Measurements from ENCODE around the gene COLQ. TPM values are rescaled to one million over a fixed set of nuclear protein-coding genes. Genes with fewer than 3 reads are reported as not detected.

Gene COLQ
- polyA plus RNA-seq, 12 donors, result 15.0 to 57.1 (median 29.3) TPM; not detected in 1

GRCh38 chr3:15522016-15522415 is 510 bp upstream of the COLQ start:
- no peak for DNase-seq

- no peak for DNase-seq
Measured at GRCh38 chr3:15520804-15521572, 518 bp downstream of the COLQ start.

- no peak for DNase-seq
Measured at GRCh38 chr3:15520185-15520584, 1.3 kb downstream of the COLQ start.

GRCh38 chr3:15519096-15519495 is 2.4 kb downstream of the COLQ start:
- no peak for DNase-seq

GRCh38 chr3:15514663-15515340 is 6.7 kb downstream of the COLQ start:
- no peak for DNase-seq

- no peak for DNase-seq
Measured at GRCh38 chr3:15513810-15514662, 7.5 kb downstream of the COLQ start.

- DNase-seq, result no peak
Measured at GRCh38 chr3:15513116-15513515, 8.4 kb downstream of the COLQ start.

GRCh38 chr3:15512166-15512565 is 9.3 kb downstream of the COLQ start:
- peak; percentile 75 for DNase-seq

- DNase-seq, result no peak
Measured at GRCh38 chr3:15511156-15511555, 10.3 kb downstream of the COLQ start.

GRCh38 chr3:15510493-15510892 is 11.0 kb downstream of the COLQ start:
- DNase-seq, result no peak

GRCh38 chr3:15506571-15506970 is 14.9 kb downstream of the COLQ start:
- no peak for DNase-seq

- no peak for DNase-seq
Measured at GRCh38 chr3:15505479-15506165, 15.9 kb downstream of the COLQ start.

GRCh38 chr3:15502616-15503015 is 18.9 kb downstream of the COLQ start:
- no peak for DNase-seq

GRCh38 chr3:15501126-15501525 is 20.4 kb downstream of the COLQ start:
- no peak for DNase-seq

GRCh38 chr3:15500107-15500724 is 21.3 kb downstream of the COLQ start:
- DNase-seq, result no peak

- DNase-seq, result no peak
Measured at GRCh38 chr3:15499536-15499935, 22.0 kb downstream of the COLQ start.

- peak; percentile 34 for DNase-seq
Measured at GRCh38 chr3:15498431-15499214, 22.9 kb downstream of the COLQ start.

GRCh38 chr3:15497964-15498363 is 23.5 kb downstream of the COLQ start:
- DNase-seq, result no peak

GRCh38 chr3:15496341-15496664 is 25.2 kb downstream of the COLQ start:
- no peak for DNase-seq

GRCh38 chr3:15495461-15496340 is 25.8 kb downstream of the COLQ start:
- DNase-seq, result no peak
